Peyer's patch (tissue), 4 donors: ENCODE results near the gene HTR1D.

ENCODE experiments used
- POLR2A ChIP-seq, 2 donors: fragments of 450-650 bp; IDR thresholded peaks; one replicate each; pipeline ENCODE4 v1.5.1; 2017; ENCODE audit warnings: antibody characterized with exemption in 2 of 2, mild to moderate bottlenecking in 2 of 2, moderate library complexity in 2 of 2
- TF ChIP-seq, protein P1 (sequence below), 6 experiments: fragments of 450-650 bp in 4 of 6; fragments of 200-600 bp in 2 of 6; sonication (generic) in 1 of 6; IDR thresholded peaks; one replicate each; pipeline ENCODE4 v1.5.1; 2017 to 2019; ENCODE audit warnings: antibody characterized with exemption in 6 of 6, mild to moderate bottlenecking in 3 of 6, moderate library complexity in 1 of 6

DNA sequence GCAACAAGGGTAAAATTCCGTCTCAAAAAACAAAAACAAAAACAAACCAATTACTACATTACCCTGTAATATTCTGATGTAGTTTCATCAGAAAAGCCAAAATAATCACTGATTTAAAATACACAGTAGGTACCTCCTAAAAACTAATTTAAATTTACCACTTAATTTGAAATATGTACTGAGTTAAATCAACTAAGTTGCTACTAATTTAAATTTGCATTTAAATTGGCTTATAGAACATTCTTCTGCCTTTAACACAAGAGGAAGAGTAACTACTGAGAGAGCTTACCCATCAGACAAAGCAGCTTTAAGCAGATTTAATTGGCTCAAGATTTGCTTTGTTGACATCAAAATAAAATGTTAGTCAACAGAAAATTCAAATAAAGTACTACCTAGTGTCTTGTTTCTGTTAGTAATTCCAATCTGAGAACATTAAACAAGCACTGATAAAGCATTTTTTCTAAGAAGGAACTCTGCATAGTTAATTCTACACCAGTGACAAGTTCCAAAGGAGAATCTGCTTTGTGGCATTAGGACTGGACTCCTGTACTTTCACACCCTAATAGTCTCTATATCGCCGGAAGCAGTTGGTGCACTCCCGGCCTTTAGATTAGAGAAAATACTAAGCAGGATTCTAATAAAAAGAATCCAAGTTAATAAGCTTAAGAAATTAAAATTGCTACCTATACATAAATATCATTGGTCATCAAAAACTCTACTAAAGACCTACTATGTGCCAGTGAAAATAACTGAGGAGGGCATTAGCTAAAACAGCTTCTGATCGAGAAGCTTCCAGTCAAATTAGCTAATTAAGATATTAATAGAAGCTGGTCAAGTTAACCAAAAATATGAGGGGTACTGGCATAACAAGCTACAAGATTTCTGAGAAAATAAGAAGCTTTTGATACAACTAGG, 57.1 kb downstream of the HTR1D start:
- TF ChIP-seq POLR2A (IDR thresholded peaks at IDR 0.05), result no peak
- TF ChIP-seq, protein P1, sequence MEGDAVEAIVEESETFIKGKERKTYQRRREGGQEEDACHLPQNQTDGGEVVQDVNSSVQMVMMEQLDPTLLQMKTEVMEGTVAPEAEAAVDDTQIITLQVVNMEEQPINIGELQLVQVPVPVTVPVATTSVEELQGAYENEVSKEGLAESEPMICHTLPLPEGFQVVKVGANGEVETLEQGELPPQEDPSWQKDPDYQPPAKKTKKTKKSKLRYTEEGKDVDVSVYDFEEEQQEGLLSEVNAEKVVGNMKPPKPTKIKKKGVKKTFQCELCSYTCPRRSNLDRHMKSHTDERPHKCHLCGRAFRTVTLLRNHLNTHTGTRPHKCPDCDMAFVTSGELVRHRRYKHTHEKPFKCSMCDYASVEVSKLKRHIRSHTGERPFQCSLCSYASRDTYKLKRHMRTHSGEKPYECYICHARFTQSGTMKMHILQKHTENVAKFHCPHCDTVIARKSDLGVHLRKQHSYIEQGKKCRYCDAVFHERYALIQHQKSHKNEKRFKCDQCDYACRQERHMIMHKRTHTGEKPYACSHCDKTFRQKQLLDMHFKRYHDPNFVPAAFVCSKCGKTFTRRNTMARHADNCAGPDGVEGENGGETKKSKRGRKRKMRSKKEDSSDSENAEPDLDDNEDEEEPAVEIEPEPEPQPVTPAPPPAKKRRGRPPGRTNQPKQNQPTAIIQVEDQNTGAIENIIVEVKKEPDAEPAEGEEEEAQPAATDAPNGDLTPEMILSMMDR (IDR thresholded peaks at IDR 0.05), result no peak
